ENCODE measurements around the gene CAMSAP1.

CAMSAP1 gene

DNA sequence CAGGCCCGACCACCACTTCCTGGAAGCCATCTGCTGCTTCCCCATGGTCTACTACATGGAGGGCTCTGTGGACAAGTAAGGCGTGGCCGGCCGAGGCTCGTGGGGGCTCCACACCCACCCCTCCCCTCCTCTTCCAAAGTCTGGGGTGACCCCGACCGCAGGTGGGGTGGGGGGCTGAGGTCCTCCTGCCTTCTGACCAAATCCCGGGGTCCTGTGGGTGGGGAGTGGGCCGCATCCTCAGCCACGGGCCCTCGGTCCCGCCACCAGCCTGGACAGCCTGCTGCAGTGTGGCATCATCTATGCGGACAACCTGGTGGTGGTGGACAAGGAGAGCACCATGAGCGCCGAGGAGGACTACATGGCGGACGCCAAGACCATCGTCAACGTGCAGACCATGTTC is 128.9 kb downstream of the CAMSAP1 start:
- TF ChIP-seq CSDC2 (CRISPR knock-in tag; IDR thresholded peaks at IDR 0.05) (no peak), ZNF565 (CRISPR knock-in tag; conservative IDR thresholded peaks at IDR 0.05; ENCODE audit: low read depth) (no peak), SNAI2 (CRISPR knock-in tag; IDR thresholded peaks at IDR 0.05) (no peak), OSR1 (CRISPR knock-in tag; IDR thresholded peaks at IDR 0.05) (no peak), ARNTL (CRISPR knock-in tag; IDR thresholded peaks at IDR 0.05; ENCODE audit: borderline replicate concordance, low read depth) (no peak), ISL1 (CRISPR knock-in tag; IDR thresholded peaks at IDR 0.05) (no peak), ZNF70 (CRISPR knock-in tag; IDR thresholded peaks at IDR 0.05) (no peak), TCF4 (CRISPR knock-in tag; IDR thresholded peaks at IDR 0.05; ENCODE audit: borderline replicate concordance) (no peak)
- ATAC-seq, result no peak

DNA sequence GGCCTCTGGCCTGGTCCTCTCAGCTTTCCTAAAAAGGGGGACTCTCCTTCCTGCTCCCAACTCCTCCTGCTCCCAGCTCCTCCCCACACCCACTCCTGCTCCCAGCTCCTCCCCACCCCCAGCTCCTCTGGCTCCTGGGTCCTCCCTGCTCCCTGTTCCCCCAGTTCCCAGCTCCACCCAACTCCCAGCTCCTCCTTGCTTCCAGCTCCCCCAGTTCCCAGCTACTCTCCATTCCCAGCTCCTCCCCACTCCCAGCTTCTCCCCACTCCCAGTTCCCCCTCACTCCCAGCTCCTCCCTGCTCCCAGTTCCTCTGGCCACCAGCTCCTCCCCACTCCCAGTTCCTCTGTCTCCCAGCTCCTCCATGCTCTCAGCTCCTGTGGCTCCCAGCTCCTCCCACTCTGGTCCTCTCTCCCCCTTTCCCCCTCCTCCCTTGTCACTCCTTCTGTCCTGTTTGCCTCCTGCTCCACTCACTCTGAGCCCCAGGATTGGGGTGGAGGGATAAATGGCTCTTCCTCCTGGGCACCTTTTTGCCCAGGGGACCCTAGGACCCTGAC is 129.6 kb downstream of the CAMSAP1 start:
- TF ChIP-seq, protein P1, sequence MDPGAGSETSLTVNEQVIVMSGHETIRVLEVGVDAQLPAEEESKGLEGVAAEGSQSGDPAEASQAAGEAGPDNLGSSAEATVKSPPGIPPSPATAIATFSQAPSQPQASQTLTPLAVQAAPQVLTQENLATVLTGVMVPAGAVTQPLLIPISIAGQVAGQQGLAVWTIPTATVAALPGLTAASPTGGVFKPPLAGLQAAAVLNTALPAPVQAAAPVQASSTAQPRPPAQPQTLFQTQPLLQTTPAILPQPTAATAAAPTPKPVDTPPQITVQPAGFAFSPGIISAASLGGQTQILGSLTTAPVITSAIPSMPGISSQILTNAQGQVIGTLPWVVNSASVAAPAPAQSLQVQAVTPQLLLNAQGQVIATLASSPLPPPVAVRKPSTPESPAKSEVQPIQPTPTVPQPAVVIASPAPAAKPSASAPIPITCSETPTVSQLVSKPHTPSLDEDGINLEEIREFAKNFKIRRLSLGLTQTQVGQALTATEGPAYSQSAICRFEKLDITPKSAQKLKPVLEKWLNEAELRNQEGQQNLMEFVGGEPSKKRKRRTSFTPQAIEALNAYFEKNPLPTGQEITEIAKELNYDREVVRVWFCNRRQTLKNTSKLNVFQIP (CRISPR knock-in tag; IDR thresholded peaks at IDR 0.05; ENCODE audit: borderline replicate concordance, low read depth), result no peak
- TF ChIP-seq, protein P2, sequence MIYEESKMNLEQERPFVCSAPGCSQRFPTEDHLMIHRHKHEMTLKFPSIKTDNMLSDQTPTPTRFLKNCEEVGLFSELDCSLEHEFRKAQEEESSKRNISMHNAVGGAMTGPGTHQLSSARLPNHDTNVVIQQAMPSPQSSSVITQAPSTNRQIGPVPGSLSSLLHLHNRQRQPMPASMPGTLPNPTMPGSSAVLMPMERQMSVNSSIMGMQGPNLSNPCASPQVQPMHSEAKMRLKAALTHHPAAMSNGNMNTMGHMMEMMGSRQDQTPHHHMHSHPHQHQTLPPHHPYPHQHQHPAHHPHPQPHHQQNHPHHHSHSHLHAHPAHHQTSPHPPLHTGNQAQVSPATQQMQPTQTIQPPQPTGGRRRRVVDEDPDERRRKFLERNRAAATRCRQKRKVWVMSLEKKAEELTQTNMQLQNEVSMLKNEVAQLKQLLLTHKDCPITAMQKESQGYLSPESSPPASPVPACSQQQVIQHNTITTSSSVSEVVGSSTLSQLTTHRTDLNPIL (CRISPR knock-in tag; IDR thresholded peaks at IDR 0.05; ENCODE audit: low read depth), result no peak
- TF ChIP-seq ZNF8 (CRISPR knock-in tag; IDR thresholded peaks at IDR 0.05) (no peak), BACH2 (CRISPR knock-in tag; IDR thresholded peaks at IDR 0.05; ENCODE audit: borderline replicate concordance) (no peak), PPARA (CRISPR knock-in tag; IDR thresholded peaks at IDR 0.05; ENCODE audit: borderline replicate concordance) (no peak), ZNF70 (CRISPR knock-in tag; IDR thresholded peaks at IDR 0.05) (no peak), ZC3H10 (CRISPR knock-in tag; IDR thresholded peaks at IDR 0.05) (no peak), CSDC2 (CRISPR knock-in tag; IDR thresholded peaks at IDR 0.05) (no peak), TOX (CRISPR knock-in tag; IDR thresholded peaks at IDR 0.05; ENCODE audit: borderline replicate concordance) (no peak), GLIS3 (CRISPR knock-in tag; IDR thresholded peaks at IDR 0.05) (no peak), ARNTL (CRISPR knock-in tag; IDR thresholded peaks at IDR 0.05; ENCODE audit: borderline replicate concordance, low read depth) (no peak), RARB (CRISPR knock-in tag; IDR thresholded peaks at IDR 0.05) (no peak), ZFP30 (CRISPR knock-in tag; IDR thresholded peaks at IDR 0.05) (no peak), OSR1 (CRISPR knock-in tag; IDR thresholded peaks at IDR 0.05) (no peak), ESRRG (CRISPR knock-in tag; IDR thresholded peaks at IDR 0.05) (no peak)
- TF ChIP-seq, protein P3, sequence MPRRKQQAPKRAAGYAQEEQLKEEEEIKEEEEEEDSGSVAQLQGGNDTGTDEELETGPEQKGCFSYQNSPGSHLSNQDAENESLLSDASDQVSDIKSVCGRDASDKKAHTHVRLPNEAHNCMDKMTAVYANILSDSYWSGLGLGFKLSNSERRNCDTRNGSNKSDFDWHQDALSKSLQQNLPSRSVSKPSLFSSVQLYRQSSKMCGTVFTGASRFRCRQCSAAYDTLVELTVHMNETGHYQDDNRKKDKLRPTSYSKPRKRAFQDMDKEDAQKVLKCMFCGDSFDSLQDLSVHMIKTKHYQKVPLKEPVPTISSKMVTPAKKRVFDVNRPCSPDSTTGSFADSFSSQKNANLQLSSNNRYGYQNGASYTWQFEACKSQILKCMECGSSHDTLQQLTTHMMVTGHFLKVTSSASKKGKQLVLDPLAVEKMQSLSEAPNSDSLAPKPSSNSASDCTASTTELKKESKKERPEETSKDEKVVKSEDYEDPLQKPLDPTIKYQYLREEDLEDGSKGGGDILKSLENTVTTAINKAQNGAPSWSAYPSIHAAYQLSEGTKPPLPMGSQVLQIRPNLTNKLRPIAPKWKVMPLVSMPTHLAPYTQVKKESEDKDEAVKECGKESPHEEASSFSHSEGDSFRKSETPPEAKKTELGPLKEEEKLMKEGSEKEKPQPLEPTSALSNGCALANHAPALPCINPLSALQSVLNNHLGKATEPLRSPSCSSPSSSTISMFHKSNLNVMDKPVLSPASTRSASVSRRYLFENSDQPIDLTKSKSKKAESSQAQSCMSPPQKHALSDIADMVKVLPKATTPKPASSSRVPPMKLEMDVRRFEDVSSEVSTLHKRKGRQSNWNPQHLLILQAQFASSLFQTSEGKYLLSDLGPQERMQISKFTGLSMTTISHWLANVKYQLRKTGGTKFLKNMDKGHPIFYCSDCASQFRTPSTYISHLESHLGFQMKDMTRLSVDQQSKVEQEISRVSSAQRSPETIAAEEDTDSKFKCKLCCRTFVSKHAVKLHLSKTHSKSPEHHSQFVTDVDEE (CRISPR knock-in tag; IDR thresholded peaks at IDR 0.05), result no peak
- TF ChIP-seq, protein P4, sequence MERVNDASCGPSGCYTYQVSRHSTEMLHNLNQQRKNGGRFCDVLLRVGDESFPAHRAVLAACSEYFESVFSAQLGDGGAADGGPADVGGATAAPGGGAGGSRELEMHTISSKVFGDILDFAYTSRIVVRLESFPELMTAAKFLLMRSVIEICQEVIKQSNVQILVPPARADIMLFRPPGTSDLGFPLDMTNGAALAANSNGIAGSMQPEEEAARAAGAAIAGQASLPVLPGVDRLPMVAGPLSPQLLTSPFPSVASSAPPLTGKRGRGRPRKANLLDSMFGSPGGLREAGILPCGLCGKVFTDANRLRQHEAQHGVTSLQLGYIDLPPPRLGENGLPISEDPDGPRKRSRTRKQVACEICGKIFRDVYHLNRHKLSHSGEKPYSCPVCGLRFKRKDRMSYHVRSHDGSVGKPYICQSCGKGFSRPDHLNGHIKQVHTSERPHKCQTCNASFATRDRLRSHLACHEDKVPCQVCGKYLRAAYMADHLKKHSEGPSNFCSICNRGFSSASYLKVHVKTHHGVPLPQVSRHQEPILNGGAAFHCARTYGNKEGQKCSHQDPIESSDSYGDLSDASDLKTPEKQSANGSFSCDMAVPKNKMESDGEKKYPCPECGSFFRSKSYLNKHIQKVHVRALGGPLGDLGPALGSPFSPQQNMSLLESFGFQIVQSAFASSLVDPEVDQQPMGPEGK (CRISPR knock-in tag; IDR thresholded peaks at IDR 0.05; ENCODE audit: borderline replicate concordance), result no peak
- no peak for ATAC-seq

DNA sequence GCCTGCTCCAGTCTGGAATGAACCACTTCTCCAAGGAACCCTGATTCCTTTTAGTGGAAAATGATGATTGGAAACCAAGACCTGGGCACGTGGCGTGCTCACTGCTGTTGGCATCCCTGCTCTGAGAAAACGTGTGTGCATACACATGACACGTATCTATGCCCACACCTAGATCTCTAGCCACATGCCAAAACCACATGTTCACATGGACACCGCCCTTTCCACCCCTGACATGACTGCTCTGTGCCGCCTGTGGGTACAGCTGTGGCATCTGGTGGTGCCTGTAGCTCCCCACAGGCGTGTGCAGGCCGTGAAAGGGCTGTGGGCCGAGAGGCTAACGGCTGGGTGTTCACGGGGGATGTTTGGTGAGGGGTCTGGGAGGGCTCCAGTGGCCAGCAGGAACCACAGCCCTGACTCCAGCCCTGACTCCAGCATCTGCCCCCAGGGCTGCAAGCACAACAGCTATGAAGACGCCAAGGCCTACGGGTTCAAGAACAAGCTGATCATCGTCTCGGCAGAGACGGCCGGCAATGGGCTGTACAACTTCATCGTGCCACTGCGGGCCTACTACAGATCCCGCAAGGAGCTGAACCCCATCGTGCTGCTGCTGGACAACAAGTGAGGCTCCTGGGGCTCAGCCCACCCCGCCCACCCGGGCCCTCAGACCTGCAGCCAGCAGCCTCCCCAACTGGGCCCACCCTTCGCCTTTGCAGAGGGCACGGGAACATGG is 130.3 kb downstream of the CAMSAP1 start:
- ATAC-seq, result no peak
- TF ChIP-seq, protein P2 (CRISPR knock-in tag; IDR thresholded peaks at IDR 0.05; ENCODE audit: low read depth), result no peak
- TF ChIP-seq TOX (CRISPR knock-in tag; IDR thresholded peaks at IDR 0.05; ENCODE audit: borderline replicate concordance), result no peak
- no peak for TF ChIP-seq ZNF70 (CRISPR knock-in tag; IDR thresholded peaks at IDR 0.05)
- no peak for TF ChIP-seq ZFP3 (CRISPR knock-in tag; IDR thresholded peaks at IDR 0.05)
- TF ChIP-seq, protein P3 (CRISPR knock-in tag; IDR thresholded peaks at IDR 0.05), result no peak
- TF ChIP-seq, protein P1 (CRISPR knock-in tag; IDR thresholded peaks at IDR 0.05; ENCODE audit: borderline replicate concordance, low read depth), result no peak
- TF ChIP-seq GLIS3 (CRISPR knock-in tag; IDR thresholded peaks at IDR 0.05), result no peak
- TF ChIP-seq ZFP30 (CRISPR knock-in tag; IDR thresholded peaks at IDR 0.05), result no peak
- TF ChIP-seq SNAI2 (CRISPR knock-in tag; IDR thresholded peaks at IDR 0.05), result no peak
- no peak for TF ChIP-seq CSDC2 (CRISPR knock-in tag; IDR thresholded peaks at IDR 0.05)
- no peak for TF ChIP-seq RARB (CRISPR knock-in tag; IDR thresholded peaks at IDR 0.05)
- TF ChIP-seq OSR1 (CRISPR knock-in tag; IDR thresholded peaks at IDR 0.05), result no peak
- no peak for TF ChIP-seq ISL1 (CRISPR knock-in tag; IDR thresholded peaks at IDR 0.05)
- no peak for TF ChIP-seq ZC3H10 (CRISPR knock-in tag; IDR thresholded peaks at IDR 0.05)

All from SK-N-SH treated with all-trans-retinoic acid at 6 μM for 48 hours (cell line).